Measurements from ENCODE around the gene RHBDF2. TPM values are rescaled to one million over a fixed set of nuclear protein-coding genes. Genes with fewer than 3 reads are reported as not detected.

RHBDF2 gene
- total and polyA plus RNA-seq, 12 donors: 6.5 to 33.1 (median 9.8) TPM

DNA sequence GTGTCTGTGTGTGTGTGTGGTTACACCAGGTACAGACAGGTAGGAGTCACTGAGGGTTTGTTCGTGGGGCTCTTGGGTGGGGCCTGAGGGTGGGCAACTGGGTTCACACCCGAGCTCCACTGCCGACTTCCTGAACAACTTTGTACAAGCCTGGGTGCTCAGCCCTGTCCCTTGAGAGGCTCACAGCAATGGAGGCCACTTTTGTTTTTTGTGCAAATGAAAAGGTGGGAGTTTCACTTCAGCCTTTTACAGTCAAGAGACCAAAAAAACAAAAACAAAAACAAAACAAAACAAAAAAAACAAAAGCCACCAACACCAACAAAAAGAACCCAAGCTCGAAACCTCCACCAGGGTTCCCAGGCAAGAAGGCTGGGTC, 2.4 kb downstream of the RHBDF2 start:
- intact Hi-C loops (cut with DNase I): loop anchor here in 1 of 10 donors (2.0 kb wide), 1 partner anchor 14 kb away; no protein-coding TSS in a partner anchor
- no peaks in the 10 kb centered on the region for H3K9me3 ChIP-seq
- DNase-seq (no peak), ATAC-seq (no peak)
- WGBS, 2 donors: 56 to 59% methylated on average over 4 of the region's 4 CpGs
- H3K27me3 ChIP-seq: no peaks in the 10 kb centered on the region
- peak overlapping the region; percentile 6 to 97 (median 94) for H3K27ac ChIP-seq
- H3K36me3 ChIP-seq: no peaks in the 10 kb centered on the region
- TF ChIP-seq, protein P1, sequence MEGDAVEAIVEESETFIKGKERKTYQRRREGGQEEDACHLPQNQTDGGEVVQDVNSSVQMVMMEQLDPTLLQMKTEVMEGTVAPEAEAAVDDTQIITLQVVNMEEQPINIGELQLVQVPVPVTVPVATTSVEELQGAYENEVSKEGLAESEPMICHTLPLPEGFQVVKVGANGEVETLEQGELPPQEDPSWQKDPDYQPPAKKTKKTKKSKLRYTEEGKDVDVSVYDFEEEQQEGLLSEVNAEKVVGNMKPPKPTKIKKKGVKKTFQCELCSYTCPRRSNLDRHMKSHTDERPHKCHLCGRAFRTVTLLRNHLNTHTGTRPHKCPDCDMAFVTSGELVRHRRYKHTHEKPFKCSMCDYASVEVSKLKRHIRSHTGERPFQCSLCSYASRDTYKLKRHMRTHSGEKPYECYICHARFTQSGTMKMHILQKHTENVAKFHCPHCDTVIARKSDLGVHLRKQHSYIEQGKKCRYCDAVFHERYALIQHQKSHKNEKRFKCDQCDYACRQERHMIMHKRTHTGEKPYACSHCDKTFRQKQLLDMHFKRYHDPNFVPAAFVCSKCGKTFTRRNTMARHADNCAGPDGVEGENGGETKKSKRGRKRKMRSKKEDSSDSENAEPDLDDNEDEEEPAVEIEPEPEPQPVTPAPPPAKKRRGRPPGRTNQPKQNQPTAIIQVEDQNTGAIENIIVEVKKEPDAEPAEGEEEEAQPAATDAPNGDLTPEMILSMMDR (IDR thresholded peaks at IDR 0.05): no peak
- peaks cover 20 to 82% (median 53%) of the 10 kb centered on the region in 9 donors for H3K4me1 ChIP-seq
- H3K4me3 ChIP-seq: peak overlapping the region in 3 of 10 donors; percentile 62 to 80 (median 80)

DNA sequence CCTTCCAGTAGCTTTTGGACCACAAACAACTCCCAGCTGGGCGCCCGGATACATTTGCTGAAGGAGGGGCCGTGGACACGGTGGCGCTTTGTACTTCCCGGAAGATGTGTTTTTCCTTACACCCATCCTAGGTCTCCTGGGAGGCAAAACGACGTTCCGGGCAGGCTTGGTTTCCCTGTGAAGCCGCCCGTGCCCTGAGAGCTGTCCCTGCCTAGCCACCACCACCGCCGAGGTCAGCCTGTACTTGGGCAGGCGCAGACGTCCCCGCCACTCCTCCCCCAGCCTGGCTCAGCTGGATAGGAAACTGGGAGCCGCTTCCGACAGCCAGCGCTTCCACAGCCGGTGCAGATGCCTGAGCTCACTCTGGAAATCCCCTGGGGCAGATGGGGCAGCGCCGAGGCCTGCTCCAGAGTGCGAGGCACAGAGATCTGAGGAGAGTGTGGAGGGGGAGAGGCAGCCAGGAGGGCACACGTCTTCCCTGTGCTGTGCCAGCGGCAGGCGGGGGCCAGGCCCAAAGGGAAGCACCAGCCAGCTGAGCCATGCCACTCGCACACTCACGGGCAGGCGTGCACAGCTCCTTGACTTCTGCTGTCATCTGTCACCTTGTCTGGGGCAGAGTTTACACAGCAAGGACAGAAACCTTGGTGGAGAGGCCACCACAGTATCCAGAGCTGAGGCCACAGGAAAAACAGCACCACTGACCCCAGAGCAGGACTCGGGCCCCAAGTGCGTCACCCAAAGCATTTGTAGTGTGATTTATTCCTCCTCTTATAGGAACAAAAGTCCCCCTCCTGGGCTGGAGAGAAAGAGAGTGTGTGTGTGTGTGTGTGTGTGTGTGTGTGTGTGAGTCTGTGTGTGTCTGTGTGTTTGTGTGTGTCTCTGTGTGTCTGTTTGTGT, 3.0 kb downstream of the RHBDF2 start:
- DNase-seq (peak; percentile 87 to 88), ATAC-seq (peak; percentile 64 to 87 (median 80))
- H3K4me1 ChIP-seq: peaks cover 23 to 88% (median 59%) of the 10 kb centered on the region in 9 donors
- H3K4me3 ChIP-seq: peak overlapping the region in 7 of 10 donors; percentile 2 to 38 (median 30)
- H3K27me3 ChIP-seq: no peaks in the 10 kb centered on the region
- peak overlapping the region; percentile 87 to 97 (median 94) for H3K27ac ChIP-seq
- intact Hi-C loops (cut with DNase I): loop anchor here in 1 of 10 donors (2.0 kb wide), 1 partner anchor 13 kb away; no protein-coding TSS in a partner anchor
- no peaks in the 10 kb centered on the region for H3K36me3 ChIP-seq
- H3K9me3 ChIP-seq: no peaks in the 10 kb centered on the region
- WGBS, 2 donors: 15 to 18% methylated on average over 31 of the region's 31 CpGs
- TF ChIP-seq, protein P1 (IDR thresholded peaks at IDR 0.05): no peak

DNA sequence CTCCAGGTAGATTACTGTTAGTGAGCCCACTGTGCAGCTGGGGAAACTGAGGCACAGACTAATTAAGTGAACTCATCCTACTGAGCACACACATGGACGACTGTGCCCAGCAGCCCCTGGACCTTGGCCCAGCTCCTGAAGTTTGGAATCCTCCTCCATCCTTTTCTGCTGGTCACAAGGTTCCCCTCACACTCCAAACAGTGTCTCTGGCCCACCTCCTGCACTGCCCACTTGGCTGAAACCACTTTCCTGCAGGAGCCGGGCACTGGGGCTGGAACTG, 3.6 kb downstream of the RHBDF2 start:
- no peak for ATAC-seq
- Histone ChIP-seq H3K27me3 (no peaks in the 10 kb centered on the region), H3K27ac (peak overlapping the region; percentile 87 to 97 (median 94)), H3K4me1 (peaks cover 25 to 88% (median 65%) of the 10 kb centered on the region in 9 donors), H3K4me3 (peak overlapping the region in 7 of 10 donors; percentile 2 to 38 (median 30)), H3K36me3 (no peaks in the 10 kb centered on the region), H3K9me3 (no peaks in the 10 kb centered on the region)
- DNase-seq: no peak
- intact Hi-C loops (cut with DNase I): no loop called here
- 19 to 33% methylated on average over 2 of the region's 2 CpGs for WGBS, 2 donors
- TF ChIP-seq, protein P1 (IDR thresholded peaks at IDR 0.05): no peak

DNA sequence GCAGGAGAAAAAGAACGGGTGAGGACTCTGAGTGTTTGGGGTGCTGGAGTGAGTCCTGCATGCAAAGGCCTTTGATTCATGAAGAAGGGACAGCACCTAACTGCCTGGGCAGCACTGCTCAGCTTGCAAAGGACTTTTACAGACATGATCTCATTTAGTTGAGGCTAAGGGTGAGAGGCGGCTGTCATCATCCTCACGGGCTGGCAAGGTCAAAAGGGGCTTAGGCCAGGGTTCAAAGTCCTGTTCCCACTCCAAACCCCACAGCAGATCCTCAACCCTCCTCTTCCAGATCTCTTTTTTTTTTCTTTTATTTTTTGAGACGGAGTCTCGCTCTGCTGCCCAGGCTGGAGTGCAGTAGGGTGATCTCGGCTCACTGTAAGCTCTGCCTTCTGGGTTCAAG, 4.8 kb downstream of the RHBDF2 start:
- Histone ChIP-seq H3K9me3 (no peaks in the 10 kb centered on the region), H3K27ac (peak overlapping the region in 3 of 10 donors; percentile 2 to 96 (median 7)), H3K4me1 (peaks cover 27 to 88% (median 68%) of the 10 kb centered on the region in 9 donors), H3K27me3 (no peaks in the 10 kb centered on the region), H3K36me3 (no peaks in the 10 kb centered on the region), H3K4me3 (no peak overlapping the region)
- no peak for DNase-seq
- TF ChIP-seq, protein P1 (IDR thresholded peaks at IDR 0.05): no peak
- intact Hi-C loops (cut with DNase I): no loop called here
- 90 to 94% methylated on average over 6 of the region's 6 CpGs for WGBS, 2 donors
- ATAC-seq: no peak
